HEK293 (cell line): Measurements from ENCODE around the gene RAB17.

ENCODE experiments used
- CTCF ChIA-PET: fragments of 350-600 bp; formaldehyde crosslinking; extraction: SDS; loops from one replicate; lab custom pipeline; 2021; ENCODE audit warnings: antibody characterized with exemption; lab: Yijun Ruan, JAX
- POLR2A ChIA-PET: fragments of 300-600 bp; formaldehyde crosslinking; extraction: SDS; loops from one replicate; lab custom pipeline; 2020; ENCODE audit warnings: antibody characterized with exemption, inconsistent platforms; lab: Yijun Ruan, JAX
- H3K27ac ChIP-seq: fragments of 200-500 bp; sonication (Bioruptor generic); 2 replicates; pipeline ENCODE4 v1.5.1; 2014; ENCODE audit warnings: low read depth, low read length, control low read depth, inconsistent platforms; ENCODE audit errors: extremely low read depth
- H3K36me3 ChIP-seq, 2 experiments: fragments of 200-500 bp in 1 of 2; sonication (Bioruptor generic) in 1 of 2; 1 replicate in 1 of 2; 2 replicates in 1 of 2; pipeline ENCODE4 v1.5.1; 2014 to 2017; ENCODE audit warnings: inconsistent platforms in 2 of 2, low read length in 2 of 2; ENCODE audit not compliant: control insufficient read depth in 2 of 2, insufficient read depth in 1 of 2
- H3K4me1 ChIP-seq: fragments of 200-500 bp; sonication (Bioruptor generic); 2 replicates; pipeline ENCODE4 v1.5.1; 2014; ENCODE audit warnings: mild to moderate bottlenecking, low read length, inconsistent platforms; ENCODE audit not compliant: control insufficient read depth, insufficient read depth
- H3K4me3 ChIP-seq: 2 replicates; pipeline ENCODE4 v1.5.1; 2011; ENCODE audit warnings: low read depth, mild to moderate bottlenecking, control low read depth, low read length, moderate library complexity
- H3K9me3 ChIP-seq: fragments of 200-500 bp; sonication (Bioruptor generic); 2 replicates; pipeline ENCODE4 v1.5.1; 2014; ENCODE audit warnings: low read depth, low read length, inconsistent platforms; ENCODE audit not compliant: control insufficient read depth, insufficient read depth
- CTCF ChIP-seq: fragments of 450-650 bp; formaldehyde crosslinking; IDR thresholded peaks from 2 replicates; pipeline ENCODE4 v1.5.1; 2016; ENCODE audit warnings: missing biosample characterization, missing genetic modification characterization
- FEZF1 ChIP-seq: fragments of 450-650 bp; formaldehyde crosslinking; IDR thresholded peaks from 2 replicates; pipeline ENCODE4 v1.5.1; 2016; ENCODE audit warnings: missing biosample characterization, missing genetic modification characterization
- GLIS2 ChIP-seq: fragments of 450-650 bp; formaldehyde crosslinking; IDR thresholded peaks from 2 replicates; pipeline ENCODE4 v1.5.1; 2016; ENCODE audit warnings: missing biosample characterization, missing genetic modification characterization
- PRDM1 ChIP-seq: fragments of 450-650 bp; formaldehyde crosslinking; IDR thresholded peaks from 2 replicates; pipeline ENCODE4; 2016; ENCODE audit warnings: missing biosample characterization, missing genetic modification characterization
- RBAK ChIP-seq: fragments of 450-650 bp; formaldehyde crosslinking; IDR thresholded peaks from 2 replicates; pipeline ENCODE4 v1.5.1; 2016; ENCODE audit warnings: missing biosample characterization, missing genetic modification characterization
- SCRT1 ChIP-seq: fragments of 450-650 bp; formaldehyde crosslinking; IDR thresholded peaks from 2 replicates; pipeline ENCODE4 v1.5.1; 2016; ENCODE audit warnings: missing biosample characterization, missing genetic modification characterization, borderline replicate concordance
- SP7 ChIP-seq: fragments of 450-650 bp; formaldehyde crosslinking; IDR thresholded peaks from 2 replicates; pipeline ENCODE4 v1.5.1; 2016; ENCODE audit warnings: missing biosample characterization, missing genetic modification characterization
- WT1 ChIP-seq: fragments of 450-650 bp; formaldehyde crosslinking; IDR thresholded peaks from 2 replicates; pipeline ENCODE4 v1.5.1; 2016; ENCODE audit warnings: missing biosample characterization, missing genetic modification characterization
- ZFP3 ChIP-seq: fragments of 450-650 bp; formaldehyde crosslinking; IDR thresholded peaks from 2 replicates; pipeline ENCODE4 v1.5.1; 2016; ENCODE audit warnings: low read depth, missing biosample characterization, missing genetic modification characterization
- ZFP41 ChIP-seq: fragments of 450-650 bp; formaldehyde crosslinking; IDR thresholded peaks from 2 replicates; pipeline ENCODE4 v1.5.1; 2016; ENCODE audit warnings: missing biosample characterization, missing genetic modification characterization, borderline replicate concordance
- ZNF157 ChIP-seq: fragments of 450-650 bp; formaldehyde crosslinking; IDR thresholded peaks from 2 replicates; pipeline ENCODE4 v1.5.1; 2016; ENCODE audit warnings: missing biosample characterization, missing genetic modification characterization
- ZNF202 ChIP-seq: fragments of 450-650 bp; formaldehyde crosslinking; IDR thresholded peaks from 2 replicates; pipeline ENCODE4 v1.5.1; 2016; ENCODE audit warnings: missing biosample characterization, missing genetic modification characterization, borderline replicate concordance
- ZNF221 ChIP-seq: fragments of 450-650 bp; formaldehyde crosslinking; IDR thresholded peaks from 2 replicates; pipeline ENCODE4 v1.5.1; 2017; ENCODE audit warnings: missing biosample characterization, missing genetic modification characterization, borderline replicate concordance
- ZNF341 ChIP-seq: fragments of 450-650 bp; formaldehyde crosslinking; IDR thresholded peaks from 2 replicates; pipeline ENCODE4; 2016; ENCODE audit warnings: low read depth, missing biosample characterization, missing genetic modification characterization
- ZNF426 ChIP-seq: fragments of 450-650 bp; formaldehyde crosslinking; IDR thresholded peaks from 2 replicates; pipeline ENCODE4 v1.5.1; 2017; ENCODE audit warnings: missing biosample characterization, missing genetic modification characterization, mild to moderate bottlenecking, inconsistent platforms, moderate library complexity
- ZNF555 ChIP-seq: fragments of 450-650 bp; formaldehyde crosslinking; conservative IDR thresholded peaks from 2 replicates; pipeline ENCODE4 v1.5.1; 2017; ENCODE audit warnings: missing biosample characterization, mild to moderate bottlenecking, missing genetic modification characterization, inconsistent platforms
- ZNF580 ChIP-seq: fragments of 450-650 bp; formaldehyde crosslinking; IDR thresholded peaks from 2 replicates; pipeline ENCODE4 v1.5.1; 2016; ENCODE audit warnings: missing biosample characterization, missing genetic modification characterization
- ZNF626 ChIP-seq: fragments of 450-650 bp; sonication (Bioruptor Pico); formaldehyde crosslinking; IDR thresholded peaks from 2 replicates; pipeline ENCODE4 v1.5.1; 2018; ENCODE audit warnings: missing biosample characterization, missing genetic modification characterization, inconsistent platforms
- ZNF670 ChIP-seq: fragments of 450-650 bp; formaldehyde crosslinking; IDR thresholded peaks from 2 replicates; pipeline ENCODE4 v1.5.1; 2016; ENCODE audit warnings: missing biosample characterization, missing genetic modification characterization, low read depth
- ZNF677 ChIP-seq: fragments of 450-650 bp; IDR thresholded peaks from 2 replicates; pipeline ENCODE4 v1.5.0; 2018; ENCODE audit warnings: missing biosample characterization, mild to moderate bottlenecking, missing genetic modification characterization, moderate library complexity
- ZNF707 ChIP-seq: fragments of 450-650 bp; formaldehyde crosslinking; IDR thresholded peaks from 2 replicates; pipeline ENCODE4 v1.5.1; 2016; ENCODE audit warnings: missing biosample characterization, missing genetic modification characterization
- ZNF76 ChIP-seq: fragments of 450-650 bp; formaldehyde crosslinking; IDR thresholded peaks from 2 replicates; pipeline ENCODE4; 2016; ENCODE audit warnings: low read depth, missing biosample characterization, missing genetic modification characterization, borderline replicate concordance
- ZNF785 ChIP-seq: fragments of 450-650 bp; formaldehyde crosslinking; IDR thresholded peaks from 2 replicates; pipeline ENCODE4 v1.5.1; 2016; ENCODE audit warnings: missing biosample characterization, missing genetic modification characterization
- TF ChIP-seq, protein P1 (sequence below): fragments of 450-650 bp; formaldehyde crosslinking; IDR thresholded peaks from 2 replicates; pipeline ENCODE4 v1.5.1; 2017; ENCODE audit warnings: missing biosample characterization, missing genetic modification characterization
- TF ChIP-seq, protein P2 (sequence below): fragments of 450-650 bp; formaldehyde crosslinking; conservative IDR thresholded peaks from 2 replicates; pipeline ENCODE4 v1.5.1; 2016; ENCODE audit warnings: low read depth, missing biosample characterization, missing genetic modification characterization
- TF ChIP-seq, protein P3 (sequence below): fragments of 450-650 bp; formaldehyde crosslinking; IDR thresholded peaks from 2 replicates; pipeline ENCODE4 v1.5.1; 2016; ENCODE audit warnings: missing biosample characterization, missing genetic modification characterization

Gene RAB17

DNA sequence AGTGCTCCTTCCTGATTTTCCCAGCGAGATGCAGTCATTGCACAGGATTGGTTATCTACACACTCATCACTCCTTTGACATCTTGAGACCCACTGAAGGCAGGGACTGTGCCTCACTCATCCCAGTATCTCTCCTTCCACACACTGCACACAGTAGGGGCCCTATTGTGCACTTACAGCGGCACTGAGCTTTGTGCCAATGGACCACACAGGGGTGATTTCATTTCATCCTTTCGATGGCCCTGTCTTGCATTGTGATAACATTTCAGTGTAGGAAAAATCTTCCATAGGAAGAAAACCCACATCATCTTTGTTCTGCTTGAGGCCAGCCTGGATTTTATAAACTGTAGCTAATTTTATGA is 25.8 kb upstream of the RAB17 start:
- Histone ChIP-seq H3K36me3 (no peaks in the 10 kb centered on the region), H3K4me3 (no peak overlapping the region), H3K4me1 (no peaks in the 10 kb centered on the region), H3K27ac (no peak overlapping the region), H3K9me3 (no peaks in the 10 kb centered on the region)
- TF ChIP-seq ZNF157 (tag by site-specific recombination) (no peak), ZNF221 (tag by site-specific recombination) (no peak), SCRT1 (no peak), ZNF785 (tag by site-specific recombination) (no peak), ZNF580 (tag by site-specific recombination) (no peak), RBAK (tag by site-specific recombination) (no peak), ZNF76 (no peak), ZFP3 (tag by site-specific recombination) (no peak), ZNF555 (tag by site-specific recombination) (no peak), PRDM1 (tag by site-specific recombination) (no peak), ZNF707 (tag by site-specific recombination) (no peak), ZFP41 (tag by site-specific recombination) (no peak), ZNF626 (tag by site-specific recombination) (no peak), SP7 (no peak), WT1 (no peak), CTCF (tag by site-specific recombination) (no peak)
- TF ChIP-seq, protein P1, sequence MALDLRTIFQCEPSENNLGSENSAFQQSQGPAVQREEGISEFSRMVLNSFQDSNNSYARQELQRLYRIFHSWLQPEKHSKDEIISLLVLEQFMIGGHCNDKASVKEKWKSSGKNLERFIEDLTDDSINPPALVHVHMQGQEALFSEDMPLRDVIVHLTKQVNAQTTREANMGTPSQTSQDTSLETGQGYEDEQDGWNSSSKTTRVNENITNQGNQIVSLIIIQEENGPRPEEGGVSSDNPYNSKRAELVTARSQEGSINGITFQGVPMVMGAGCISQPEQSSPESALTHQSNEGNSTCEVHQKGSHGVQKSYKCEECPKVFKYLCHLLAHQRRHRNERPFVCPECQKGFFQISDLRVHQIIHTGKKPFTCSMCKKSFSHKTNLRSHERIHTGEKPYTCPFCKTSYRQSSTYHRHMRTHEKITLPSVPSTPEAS (tag by site-specific recombination): no peak
- TF ChIP-seq, protein P2, sequence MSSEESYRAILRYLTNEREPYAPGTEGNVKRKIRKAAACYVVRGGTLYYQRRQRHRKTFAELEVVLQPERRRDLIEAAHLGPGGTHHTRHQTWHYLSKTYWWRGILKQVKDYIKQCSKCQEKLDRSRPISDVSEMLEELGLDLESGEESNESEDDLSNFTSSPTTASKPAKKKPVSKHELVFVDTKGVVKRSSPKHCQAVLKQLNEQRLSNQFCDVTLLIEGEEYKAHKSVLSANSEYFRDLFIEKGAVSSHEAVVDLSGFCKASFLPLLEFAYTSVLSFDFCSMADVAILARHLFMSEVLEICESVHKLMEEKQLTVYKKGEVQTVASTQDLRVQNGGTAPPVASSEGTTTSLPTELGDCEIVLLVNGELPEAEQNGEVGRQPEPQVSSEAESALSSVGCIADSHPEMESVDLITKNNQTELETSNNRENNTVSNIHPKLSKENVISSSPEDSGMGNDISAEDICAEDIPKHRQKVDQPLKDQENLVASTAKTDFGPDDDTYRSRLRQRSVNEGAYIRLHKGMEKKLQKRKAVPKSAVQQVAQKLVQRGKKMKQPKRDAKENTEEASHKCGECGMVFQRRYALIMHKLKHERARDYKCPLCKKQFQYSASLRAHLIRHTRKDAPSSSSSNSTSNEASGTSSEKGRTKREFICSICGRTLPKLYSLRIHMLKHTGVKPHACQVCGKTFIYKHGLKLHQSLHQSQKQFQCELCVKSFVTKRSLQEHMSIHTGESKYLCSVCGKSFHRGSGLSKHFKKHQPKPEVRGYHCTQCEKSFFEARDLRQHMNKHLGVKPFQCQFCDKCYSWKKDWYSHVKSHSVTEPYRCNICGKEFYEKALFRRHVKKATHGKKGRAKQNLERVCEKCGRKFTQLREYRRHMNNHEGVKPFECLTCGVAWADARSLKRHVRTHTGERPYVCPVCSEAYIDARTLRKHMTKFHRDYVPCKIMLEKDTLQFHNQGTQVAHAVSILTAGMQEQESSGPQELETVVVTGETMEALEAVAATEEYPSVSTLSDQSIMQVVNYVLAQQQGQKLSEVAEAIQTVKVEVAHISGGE (tag by site-specific recombination): no peak
- CTCF ChIA-PET: interaction anchor here (1.5 kb wide), 1 partner anchor 44 kb away, joined by 3 read pairs; no protein-coding TSS in a partner anchor
- POLR2A ChIA-PET: no interaction called here

GRCh38 chr2:237615631-237616249 is 25.2 kb upstream of the RAB17 start:
- no peak overlapping the region for H3K4me3 ChIP-seq
- ChIA-PET CTCF (interaction anchor here (0.5 to 1.5 kb wide), 2 partner anchors 44 to 102 kb away, joined by 3 read pairs; no protein-coding TSS in a partner anchor), POLR2A (no interaction called here)
- H3K4me1 ChIP-seq: no peaks in the 10 kb centered on the region
- H3K27ac ChIP-seq: no peak overlapping the region
- H3K9me3 ChIP-seq: no peaks in the 10 kb centered on the region
- no peaks in the 10 kb centered on the region for H3K36me3 ChIP-seq
- TF ChIP-seq GLIS2 (tag by site-specific recombination) (no peak), ZNF670 (tag by site-specific recombination) (no peak), ZNF341 (tag by site-specific recombination) (no peak), ZNF580 (tag by site-specific recombination) (no peak), ZNF202 (tag by site-specific recombination) (no peak), FEZF1 (no peak), ZNF426 (tag by site-specific recombination) (no peak), ZNF677 (tag by site-specific recombination) (no peak)
- TF ChIP-seq, protein P3, sequence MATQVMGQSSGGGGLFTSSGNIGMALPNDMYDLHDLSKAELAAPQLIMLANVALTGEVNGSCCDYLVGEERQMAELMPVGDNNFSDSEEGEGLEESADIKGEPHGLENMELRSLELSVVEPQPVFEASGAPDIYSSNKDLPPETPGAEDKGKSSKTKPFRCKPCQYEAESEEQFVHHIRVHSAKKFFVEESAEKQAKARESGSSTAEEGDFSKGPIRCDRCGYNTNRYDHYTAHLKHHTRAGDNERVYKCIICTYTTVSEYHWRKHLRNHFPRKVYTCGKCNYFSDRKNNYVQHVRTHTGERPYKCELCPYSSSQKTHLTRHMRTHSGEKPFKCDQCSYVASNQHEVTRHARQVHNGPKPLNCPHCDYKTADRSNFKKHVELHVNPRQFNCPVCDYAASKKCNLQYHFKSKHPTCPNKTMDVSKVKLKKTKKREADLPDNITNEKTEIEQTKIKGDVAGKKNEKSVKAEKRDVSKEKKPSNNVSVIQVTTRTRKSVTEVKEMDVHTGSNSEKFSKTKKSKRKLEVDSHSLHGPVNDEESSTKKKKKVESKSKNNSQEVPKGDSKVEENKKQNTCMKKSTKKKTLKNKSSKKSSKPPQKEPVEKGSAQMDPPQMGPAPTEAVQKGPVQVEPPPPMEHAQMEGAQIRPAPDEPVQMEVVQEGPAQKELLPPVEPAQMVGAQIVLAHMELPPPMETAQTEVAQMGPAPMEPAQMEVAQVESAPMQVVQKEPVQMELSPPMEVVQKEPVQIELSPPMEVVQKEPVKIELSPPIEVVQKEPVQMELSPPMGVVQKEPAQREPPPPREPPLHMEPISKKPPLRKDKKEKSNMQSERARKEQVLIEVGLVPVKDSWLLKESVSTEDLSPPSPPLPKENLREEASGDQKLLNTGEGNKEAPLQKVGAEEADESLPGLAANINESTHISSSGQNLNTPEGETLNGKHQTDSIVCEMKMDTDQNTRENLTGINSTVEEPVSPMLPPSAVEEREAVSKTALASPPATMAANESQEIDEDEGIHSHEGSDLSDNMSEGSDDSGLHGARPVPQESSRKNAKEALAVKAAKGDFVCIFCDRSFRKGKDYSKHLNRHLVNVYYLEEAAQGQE (tag by site-specific recombination): no peak
